ENCODE measurements around the gene LIMCH1. TPM values are rescaled to one million over a fixed set of nuclear protein-coding genes. Genes with fewer than 3 reads are reported as not detected.

LIMCH1 gene
- total RNA-seq, 1 experiment from 2014 or later: 10.4 TPM

DNA sequence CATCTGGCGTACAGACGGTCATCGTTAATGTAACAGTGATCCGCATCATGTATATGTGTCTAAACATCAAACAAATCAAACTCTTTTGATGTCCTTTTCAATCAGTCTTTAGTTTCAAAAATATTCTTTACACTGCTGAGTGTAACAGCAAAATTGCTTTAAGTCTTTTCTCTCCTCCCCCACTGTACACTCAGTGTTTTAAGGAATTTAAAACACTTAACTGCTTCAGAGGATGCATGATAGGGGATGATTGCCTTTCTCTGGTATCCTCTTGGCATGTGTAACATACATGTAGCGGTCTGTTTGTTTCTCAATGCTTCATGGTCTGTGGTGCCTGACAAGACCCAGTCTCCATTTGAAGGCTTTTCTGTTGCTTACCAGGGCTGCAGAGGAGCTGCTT, 41.6 kb downstream of the LIMCH1 start:
- Histone ChIP-seq H3K9me3 (ENCODE audit: control insufficient read depth in 1 of 2, insufficient read depth in 1 of 2, low read depth in 1 of 2, low read length in 2 of 2) (no peaks in the 10 kb centered on the region), H3K9me2 (ENCODE audit: insufficient read depth) (no peaks in the 10 kb centered on the region), H3K27ac (ENCODE audit: low read depth, low read length) (no peak overlapping the region), H3K27me3 (ENCODE audit: insufficient read depth, low read length) (no peaks in the 10 kb centered on the region), H3K79me2 (ENCODE audit: insufficient read depth, low read length) (no peaks in the 10 kb centered on the region), H3K4me2 (ENCODE audit: low read length) (no peak overlapping the region), H3K9ac (ENCODE audit: low read length) (no peak overlapping the region), H3K4me3 (replicated peaks in 1 of 2; ENCODE audit: low read depth in 1 of 2, low read length in 2 of 2) (no peak overlapping the region), H3K4me1 (ENCODE audit: control insufficient read depth in 1 of 2, insufficient read depth in 2 of 2, low read length in 2 of 2) (no peaks in the 10 kb centered on the region), H4K20me1 (ENCODE audit: insufficient read depth) (no peaks in the 10 kb centered on the region), H3K36me3 (ENCODE audit: control insufficient read depth in 1 of 2, insufficient read depth in 2 of 2, low read length in 2 of 2) (no peaks in the 10 kb centered on the region), H2AFZ (ENCODE audit: low read depth, low read length, poor library complexity, severe bottlenecking) (no peak overlapping the region)
- POLR2A ChIA-PET: no interaction called here
- BruUV-seq (replicated peaks): no TSS peak
- RAD21 ChIA-PET (ENCODE audit: low non-redundant PET in 1 of 2, low total read pairs in 2 of 2, uncharacterized antibody in 2 of 2, unreplicated experiment in 2 of 2): no interaction called here
- no peak for ATAC-seq
- no peak for DNase-seq (ENCODE audit: low read depth, low spot score)
- intact Hi-C loops (cut with micrococcal nuclease): no loop called here
- TF ChIP-seq EZH2 (IDR thresholded peaks at IDR 0.05) (no peak), SP1 (IDR thresholded peaks at IDR 0.05; ENCODE audit: low read depth) (no peak), TCF7L2 (IDR thresholded peaks at IDR 0.05; ENCODE audit: borderline replicate concordance, extremely low read depth, insufficient read depth, insufficient read length) (no peak), YY1 (IDR thresholded peaks at IDR 0.05; ENCODE audit: extremely low read depth, insufficient replicate concordance, low read depth, low read length) (no peak), SRF (IDR thresholded peaks at IDR 0.05; ENCODE audit: low read depth) (no peak), SIN3A (IDR thresholded peaks at IDR 0.05; ENCODE audit: low read depth) (no peak), EGR1 (IDR thresholded peaks at IDR 0.05; ENCODE audit: low read depth) (no peak), FOSL1 (IDR thresholded peaks at IDR 0.05; ENCODE audit: low read depth) (no peak)
- TF ChIP-seq, protein P1, sequence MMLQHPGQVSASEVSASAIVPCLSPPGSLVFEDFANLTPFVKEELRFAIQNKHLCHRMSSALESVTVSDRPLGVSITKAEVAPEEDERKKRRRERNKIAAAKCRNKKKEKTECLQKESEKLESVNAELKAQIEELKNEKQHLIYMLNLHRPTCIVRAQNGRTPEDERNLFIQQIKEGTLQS (IDR thresholded peaks at IDR 0.05): no peak
- TF ChIP-seq, protein P2, sequence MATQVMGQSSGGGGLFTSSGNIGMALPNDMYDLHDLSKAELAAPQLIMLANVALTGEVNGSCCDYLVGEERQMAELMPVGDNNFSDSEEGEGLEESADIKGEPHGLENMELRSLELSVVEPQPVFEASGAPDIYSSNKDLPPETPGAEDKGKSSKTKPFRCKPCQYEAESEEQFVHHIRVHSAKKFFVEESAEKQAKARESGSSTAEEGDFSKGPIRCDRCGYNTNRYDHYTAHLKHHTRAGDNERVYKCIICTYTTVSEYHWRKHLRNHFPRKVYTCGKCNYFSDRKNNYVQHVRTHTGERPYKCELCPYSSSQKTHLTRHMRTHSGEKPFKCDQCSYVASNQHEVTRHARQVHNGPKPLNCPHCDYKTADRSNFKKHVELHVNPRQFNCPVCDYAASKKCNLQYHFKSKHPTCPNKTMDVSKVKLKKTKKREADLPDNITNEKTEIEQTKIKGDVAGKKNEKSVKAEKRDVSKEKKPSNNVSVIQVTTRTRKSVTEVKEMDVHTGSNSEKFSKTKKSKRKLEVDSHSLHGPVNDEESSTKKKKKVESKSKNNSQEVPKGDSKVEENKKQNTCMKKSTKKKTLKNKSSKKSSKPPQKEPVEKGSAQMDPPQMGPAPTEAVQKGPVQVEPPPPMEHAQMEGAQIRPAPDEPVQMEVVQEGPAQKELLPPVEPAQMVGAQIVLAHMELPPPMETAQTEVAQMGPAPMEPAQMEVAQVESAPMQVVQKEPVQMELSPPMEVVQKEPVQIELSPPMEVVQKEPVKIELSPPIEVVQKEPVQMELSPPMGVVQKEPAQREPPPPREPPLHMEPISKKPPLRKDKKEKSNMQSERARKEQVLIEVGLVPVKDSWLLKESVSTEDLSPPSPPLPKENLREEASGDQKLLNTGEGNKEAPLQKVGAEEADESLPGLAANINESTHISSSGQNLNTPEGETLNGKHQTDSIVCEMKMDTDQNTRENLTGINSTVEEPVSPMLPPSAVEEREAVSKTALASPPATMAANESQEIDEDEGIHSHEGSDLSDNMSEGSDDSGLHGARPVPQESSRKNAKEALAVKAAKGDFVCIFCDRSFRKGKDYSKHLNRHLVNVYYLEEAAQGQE (IDR thresholded peaks at IDR 0.05; ENCODE audit: low read depth): no peak
- CTCF ChIA-PET: no interaction called here
